ENCODE results near the gene GPX3. TPM values are rescaled to one million over a fixed set of nuclear protein-coding genes. Genes with fewer than 3 reads are reported as not detected.

GPX3 gene
- total and polyA plus RNA-seq, 2 experiments from 2014 or later, result 40.9 to 69.9 TPM

GRCh38 chr5:151016700-151017099 is 3.7 kb upstream of the GPX3 start:
- H4K20me1 ChIP-seq (ENCODE audit: insufficient read depth, poor library complexity, severe bottlenecking), result no peaks in the 10 kb centered on the region
- no peaks in the 10 kb centered on the region for H3K9me2 ChIP-seq (replicated peaks; ENCODE audit: insufficient read depth)
- no peak for DNase-seq (ENCODE audit: low spot score)
- no peak overlapping the region for H3K4me2 ChIP-seq
- H3K9me3 ChIP-seq (ENCODE audit: low read depth), result no peaks in the 10 kb centered on the region
- TF ChIP-seq EZH2 (IDR thresholded peaks at IDR 0.05; ENCODE audit: borderline replicate concordance) (no peak), CTCF (IDR thresholded peaks at IDR 0.05; ENCODE audit: poor library complexity) (no peak), EZH2phosphoT487 (IDR thresholded peaks at IDR 0.05; ENCODE audit: low read depth, severe bottlenecking, unreplicated experiment) (no peak)
- H3K36me3 ChIP-seq (replicated peaks; ENCODE audit: insufficient read depth, low read depth), result no peaks in the 10 kb centered on the region
- no peak overlapping the region for H3K4me3 ChIP-seq
- WGBS (ENCODE audit: low lambda C conversion rate, missing lambda C conversion rate), result 84% methylated on average over 5 of the region's 5 CpGs
- no peak overlapping the region for H3K27ac ChIP-seq
- no peaks in the 10 kb centered on the region for H3K27me3 ChIP-seq
- no peak overlapping the region for H2AFZ ChIP-seq
- no peaks in the 10 kb centered on the region for H3K4me1 ChIP-seq (ENCODE audit: insufficient read depth)
- H3K79me2 ChIP-seq, result no peaks in the 10 kb centered on the region

DNA sequence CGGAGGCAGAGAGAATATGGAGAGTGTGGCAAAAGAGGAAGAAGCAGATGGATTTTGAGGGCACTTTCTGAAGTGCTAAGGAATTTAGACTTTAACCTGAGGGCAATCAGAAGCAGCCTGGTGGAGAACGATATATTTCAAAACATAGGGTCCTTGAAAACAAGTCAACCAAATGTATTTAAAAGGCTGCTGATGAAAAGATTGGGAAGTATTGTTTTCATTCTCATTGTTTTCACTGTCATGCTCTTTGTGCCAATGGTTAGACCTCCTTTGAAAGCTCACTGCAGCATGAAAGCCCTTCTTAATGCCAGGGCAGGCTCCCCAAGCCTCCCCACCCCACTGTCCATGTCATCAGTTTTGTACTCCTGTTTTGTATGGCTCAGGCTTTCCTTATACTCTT is 2.5 kb upstream of the GPX3 start:
- 81% methylated on average over 2 of the region's 2 CpGs for WGBS (ENCODE audit: low lambda C conversion rate, missing lambda C conversion rate)
- DNase-seq (ENCODE audit: low spot score), result no peak

DNA sequence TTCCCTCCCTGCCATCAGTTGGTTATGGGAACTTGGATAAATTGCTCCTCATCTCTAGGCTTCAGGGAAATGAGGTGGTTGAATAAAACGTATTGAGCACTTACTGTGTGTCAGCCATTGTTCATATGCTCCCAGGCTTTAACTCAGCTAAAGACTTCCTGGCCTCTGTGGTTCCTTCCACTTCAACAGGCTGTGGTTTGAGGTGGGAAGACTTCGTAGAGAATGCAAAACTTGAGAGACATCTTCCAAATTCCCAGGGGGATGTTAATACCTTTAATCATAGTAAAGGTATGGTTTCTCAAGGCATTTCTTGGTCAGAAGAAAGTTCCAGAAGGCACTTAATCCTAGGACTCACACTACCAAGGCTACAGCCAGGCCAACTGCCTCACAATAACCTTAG is 1.5 kb upstream of the GPX3 start:
- no peaks in the 10 kb centered on the region for H3K27me3 ChIP-seq
- H3K79me2 ChIP-seq, result no peaks in the 10 kb centered on the region
- WGBS (ENCODE audit: low lambda C conversion rate, missing lambda C conversion rate), result 94% methylated on average over 2 of the region's 2 CpGs
- no peak overlapping the region for H3K4me2 ChIP-seq
- no peak for TF ChIP-seq CTCF (IDR thresholded peaks at IDR 0.05; ENCODE audit: poor library complexity)
- TF ChIP-seq EZH2 (IDR thresholded peaks at IDR 0.05; ENCODE audit: borderline replicate concordance), result no peak
- no peak for TF ChIP-seq EZH2phosphoT487 (IDR thresholded peaks at IDR 0.05; ENCODE audit: low read depth, severe bottlenecking, unreplicated experiment)
- no peaks in the 10 kb centered on the region for H3K4me1 ChIP-seq (ENCODE audit: insufficient read depth)
- no peaks in the 10 kb centered on the region for H3K9me2 ChIP-seq (replicated peaks; ENCODE audit: insufficient read depth)
- no peaks in the 10 kb centered on the region for H4K20me1 ChIP-seq (ENCODE audit: insufficient read depth, poor library complexity, severe bottlenecking)
- no peak overlapping the region for H3K27ac ChIP-seq
- no peak overlapping the region for H3K4me3 ChIP-seq
- no peak for DNase-seq (ENCODE audit: low spot score)
- H3K36me3 ChIP-seq (replicated peaks; ENCODE audit: insufficient read depth, low read depth), result no peaks in the 10 kb centered on the region
- H2AFZ ChIP-seq, result no peak overlapping the region
- H3K9me3 ChIP-seq (ENCODE audit: low read depth), result no peaks in the 10 kb centered on the region

More for the DNA sequence above, 2.5 kb upstream of the GPX3 start:
- Histone ChIP-seq H3K9me3 (ENCODE audit: low read depth) (no peaks in the 10 kb centered on the region), H3K27ac (no peak overlapping the region), H3K4me1 (ENCODE audit: insufficient read depth) (no peaks in the 10 kb centered on the region), H3K9me2 (replicated peaks; ENCODE audit: insufficient read depth) (no peaks in the 10 kb centered on the region), H4K20me1 (ENCODE audit: insufficient read depth, poor library complexity, severe bottlenecking) (no peaks in the 10 kb centered on the region), H3K79me2 (no peaks in the 10 kb centered on the region), H3K4me2 (no peak overlapping the region), H3K36me3 (replicated peaks; ENCODE audit: insufficient read depth, low read depth) (no peaks in the 10 kb centered on the region), H2AFZ (no peak overlapping the region), H3K27me3 (no peaks in the 10 kb centered on the region), H3K4me3 (no peak overlapping the region)
- TF ChIP-seq EZH2 (IDR thresholded peaks at IDR 0.05; ENCODE audit: borderline replicate concordance), result no peak
- TF ChIP-seq CTCF (IDR thresholded peaks at IDR 0.05; ENCODE audit: poor library complexity), result no peak

GRCh38 chr5:151019331-151019730 is 1.1 kb upstream of the GPX3 start:
- Histone ChIP-seq H3K27ac (no peak overlapping the region), H3K9me3 (ENCODE audit: low read depth) (no peaks in the 10 kb centered on the region), H2AFZ (no peak overlapping the region), H4K20me1 (ENCODE audit: insufficient read depth, poor library complexity, severe bottlenecking) (no peaks in the 10 kb centered on the region), H3K9me2 (replicated peaks; ENCODE audit: insufficient read depth) (no peaks in the 10 kb centered on the region), H3K27me3 (no peaks in the 10 kb centered on the region), H3K4me1 (ENCODE audit: insufficient read depth) (no peaks in the 10 kb centered on the region), H3K79me2 (no peaks in the 10 kb centered on the region), H3K4me2 (no peak overlapping the region), H3K4me3 (no peak overlapping the region), H3K36me3 (replicated peaks; ENCODE audit: insufficient read depth, low read depth) (no peaks in the 10 kb centered on the region)
- 86% methylated on average over 2 of the region's 2 CpGs for WGBS (ENCODE audit: low lambda C conversion rate, missing lambda C conversion rate)
- no peak for DNase-seq (ENCODE audit: low spot score)
- TF ChIP-seq CTCF (IDR thresholded peaks at IDR 0.05; ENCODE audit: poor library complexity) (no peak), EZH2 (IDR thresholded peaks at IDR 0.05; ENCODE audit: borderline replicate concordance) (no peak), EZH2phosphoT487 (IDR thresholded peaks at IDR 0.05; ENCODE audit: low read depth, severe bottlenecking, unreplicated experiment) (no peak)

All from hepatocyte (in vitro differentiated cells).